ENCODE results near the gene PBX3.

DNA sequence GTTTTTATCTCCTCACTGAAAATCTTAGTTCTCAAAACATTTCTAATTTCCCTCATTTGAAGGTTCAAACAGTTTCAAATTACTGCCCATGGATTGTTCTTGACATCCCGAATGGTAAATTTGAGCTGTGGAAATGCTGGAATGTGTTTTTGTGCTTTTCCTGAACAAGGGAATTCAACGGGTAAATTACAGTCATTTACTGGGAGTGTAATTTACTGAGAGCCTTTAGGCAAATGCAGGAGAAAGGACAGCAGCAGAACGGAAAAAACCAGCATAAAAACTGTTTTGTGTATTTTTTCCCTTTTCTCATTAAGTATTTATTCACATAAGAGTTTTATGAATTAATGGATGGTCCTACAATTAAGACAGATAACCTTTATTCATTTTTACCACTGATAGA, 139.2 kb downstream of the PBX3 start:
- TF ChIP-seq POLR2A (IDR thresholded peaks at IDR 0.05; ENCODE audit: low read depth, low read length) = no peak
- TF ChIP-seq POLR2AphosphoS5 (IDR thresholded peaks at IDR 0.05; ENCODE audit: low read depth, low read length) = no peak
- TF ChIP-seq TAF1 (IDR thresholded peaks at IDR 0.05; ENCODE audit: borderline replicate concordance, low read depth, low read length) = no peak
